Tibial nerve (tissue), 4 donors: ENCODE results near the gene ELF3. TPM values are rescaled to one million over a fixed set of nuclear protein-coding genes. Genes with fewer than 3 reads are reported as not detected.
A peak's percentile ranks its signal among the peaks of the same experiment; 100 is the strongest.

Source experiments
- DNase-seq, 2 donors: peaks; one replicate each; pipeline ENCODE4 v3.0.0-alpha.2; 2019; ENCODE audit warnings: low spot score in 2 of 2
- H3K27ac ChIP-seq, 4 donors: fragments of 200-600 bp; sonication (generic) in 3 of 4; one replicate each; pipeline ENCODE4 v1.5.1; 2017 to 2019; ENCODE audit warnings: mild to moderate bottlenecking in 1 of 4
- H3K27me3 ChIP-seq, 2 donors: fragments of 200-600 bp; sonication (generic) in 1 of 2; one replicate each; pipeline versions ENCODE4 v1.5.1 to v1.6.0; 2017 to 2019
- H3K36me3 ChIP-seq, 3 donors: fragments of 200-600 bp; sonication (generic); one replicate each; pipeline ENCODE4 v1.5.1; 2018 to 2019
- H3K4me1 ChIP-seq, 4 donors: fragments of 200-600 bp; sonication (generic) in 3 of 4; one replicate each; pipeline ENCODE4 v1.5.1; 2017 to 2019
- H3K4me3 ChIP-seq, 4 donors: fragments of 200-600 bp; sonication (generic) in 3 of 4; one replicate each; pipeline ENCODE4 v1.5.1; 2017 to 2019; ENCODE audit warnings: mild to moderate bottlenecking in 1 of 4, moderate library complexity in 1 of 4
- H3K9me3 ChIP-seq, 4 donors: fragments of 200-600 bp; sonication (generic) in 3 of 4; one replicate each; pipeline ENCODE4 v1.5.1; 2017 to 2019
- EP300 ChIP-seq, 2 donors: sonication (generic); formaldehyde crosslinking; IDR thresholded peaks; one replicate each; pipeline ENCODE4 v1.6.1; 2017; ENCODE audit warnings: antibody characterized with exemption in 2 of 2, mild to moderate bottlenecking in 1 of 2
- POLR2A ChIP-seq, 2 donors: fragments of 450-650 bp; IDR thresholded peaks; one replicate each; pipeline ENCODE4 v1.6.1; 2017; ENCODE audit warnings: antibody characterized with exemption in 2 of 2, mild to moderate bottlenecking in 2 of 2, moderate library complexity in 2 of 2
- WGBS, 2 donors: methylation state at CpG; one replicate each; pipeline ENCODE4 v1.1.5; 2018; 5-methylcytosine and 5-hydroxymethylcytosine counted together
- total RNA-seq, 4 donors: library from RNA; depleted of rRNA; stranded (reverse); fragments of >200 nt; gene quantifications; one replicate each; pipeline ENCODE4 v1.1.0, GENCODE V29; 2016
- TF ChIP-seq, protein P1 (sequence below), 5 experiments: fragments of 200-600 bp in 3 of 5; fragments of 450-650 bp in 2 of 5; sonication (generic) in 3 of 5; IDR thresholded peaks; one replicate each; pipeline ENCODE4 v1.5.1; 2016 to 2019; ENCODE audit warnings: antibody characterized with exemption in 5 of 5, mild to moderate bottlenecking in 3 of 5, moderate library complexity in 2 of 5

The ELF3 gene
- total RNA-seq, 4 donors from 2014 or later, result under 0.01 to 1.2 TPM; not detected in 2

GRCh38 chr1:202014060-202014459 is 3.7 kb downstream of the ELF3 start:
- 86 to 96% methylated on average over 6 of the region's 6 CpGs for WGBS, 2 donors
- peaks cover 0 to 27% (median 9%) of the 10 kb centered on the region in 4 donors for H3K4me1 ChIP-seq
- H3K27ac ChIP-seq, result peak overlapping the region in 1 of 4 donors; percentile 67
- DNase-seq, result no peak
- TF ChIP-seq, protein P1, sequence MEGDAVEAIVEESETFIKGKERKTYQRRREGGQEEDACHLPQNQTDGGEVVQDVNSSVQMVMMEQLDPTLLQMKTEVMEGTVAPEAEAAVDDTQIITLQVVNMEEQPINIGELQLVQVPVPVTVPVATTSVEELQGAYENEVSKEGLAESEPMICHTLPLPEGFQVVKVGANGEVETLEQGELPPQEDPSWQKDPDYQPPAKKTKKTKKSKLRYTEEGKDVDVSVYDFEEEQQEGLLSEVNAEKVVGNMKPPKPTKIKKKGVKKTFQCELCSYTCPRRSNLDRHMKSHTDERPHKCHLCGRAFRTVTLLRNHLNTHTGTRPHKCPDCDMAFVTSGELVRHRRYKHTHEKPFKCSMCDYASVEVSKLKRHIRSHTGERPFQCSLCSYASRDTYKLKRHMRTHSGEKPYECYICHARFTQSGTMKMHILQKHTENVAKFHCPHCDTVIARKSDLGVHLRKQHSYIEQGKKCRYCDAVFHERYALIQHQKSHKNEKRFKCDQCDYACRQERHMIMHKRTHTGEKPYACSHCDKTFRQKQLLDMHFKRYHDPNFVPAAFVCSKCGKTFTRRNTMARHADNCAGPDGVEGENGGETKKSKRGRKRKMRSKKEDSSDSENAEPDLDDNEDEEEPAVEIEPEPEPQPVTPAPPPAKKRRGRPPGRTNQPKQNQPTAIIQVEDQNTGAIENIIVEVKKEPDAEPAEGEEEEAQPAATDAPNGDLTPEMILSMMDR (IDR thresholded peaks at IDR 0.05), result no peak
- TF ChIP-seq POLR2A (IDR thresholded peaks at IDR 0.05) (no peak), EP300 (IDR thresholded peaks at IDR 0.05) (no peak)
- peaks cover 0 to 34% (median 0%) of the 10 kb centered on the region in 3 donors for H3K36me3 ChIP-seq
- H3K27me3 ChIP-seq, result no peaks in the 10 kb centered on the region
- H3K4me3 ChIP-seq, result no peak overlapping the region
- H3K9me3 ChIP-seq, result no peaks in the 10 kb centered on the region

DNA sequence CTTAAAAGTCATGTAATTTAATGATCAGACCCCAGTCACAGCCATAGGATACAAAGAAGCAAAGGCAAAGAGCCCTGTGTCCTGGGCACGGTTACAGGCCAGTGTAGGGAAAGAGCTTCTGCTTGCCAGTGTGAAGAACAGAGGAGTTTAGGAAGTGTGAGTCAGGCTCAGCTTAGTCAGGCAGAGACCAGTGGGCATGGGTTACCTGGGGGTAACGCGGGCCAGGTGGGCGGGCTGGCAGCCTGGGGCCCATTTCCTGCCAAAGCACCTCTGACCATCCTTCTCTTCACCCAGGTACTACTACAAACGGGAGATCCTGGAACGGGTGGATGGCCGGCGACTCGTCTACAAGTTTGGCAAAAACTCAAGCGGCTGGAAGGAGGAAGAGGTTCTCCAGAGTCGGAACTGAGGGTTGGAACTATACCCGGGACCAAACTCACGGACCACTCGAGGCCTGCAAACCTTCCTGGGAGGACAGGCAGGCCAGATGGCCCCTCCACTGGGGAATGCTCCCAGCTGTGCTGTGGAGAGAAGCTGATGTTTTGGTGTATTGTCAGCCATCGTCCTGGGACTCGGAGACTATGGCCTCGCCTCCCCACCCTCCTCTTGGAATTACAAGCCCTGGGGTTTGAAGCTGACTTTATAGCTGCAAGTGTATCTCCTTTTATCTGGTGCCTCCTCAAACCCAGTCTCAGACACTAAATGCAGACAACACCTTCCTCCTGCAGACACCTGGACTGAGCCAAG is 4.7 kb downstream of the ELF3 start:
- H3K4me1 ChIP-seq, result peaks cover 0 to 17% (median 4%) of the 10 kb centered on the region in 4 donors
- TF ChIP-seq, protein P1 (IDR thresholded peaks at IDR 0.05), result no peak
- TF ChIP-seq POLR2A (IDR thresholded peaks at IDR 0.05) (no peak), EP300 (IDR thresholded peaks at IDR 0.05) (no peak)
- H3K27me3 ChIP-seq, result no peaks in the 10 kb centered on the region
- 80 to 87% methylated on average over 17 of the region's 17 CpGs for WGBS, 2 donors
- no peaks in the 10 kb centered on the region for H3K9me3 ChIP-seq
- DNase-seq, result no peak
- peak overlapping the region in 1 of 4 donors; percentile 67 for H3K27ac ChIP-seq
- H3K4me3 ChIP-seq, result no peak overlapping the region
- H3K36me3 ChIP-seq, result peaks cover 0 to 34% (median 0%) of the 10 kb centered on the region in 3 donors

GRCh38 chr1:202015662-202015937 is 5.2 kb downstream of the ELF3 start:
- no peaks in the 10 kb centered on the region for H3K27me3 ChIP-seq
- 65 to 66% methylated on average over 3 of the region's 3 CpGs for WGBS, 2 donors

GRCh38 chr1:202016022-202016810 is 5.8 kb downstream of the ELF3 start:
- no peak for TF ChIP-seq EP300 (IDR thresholded peaks at IDR 0.05)
- no peak for TF ChIP-seq POLR2A (IDR thresholded peaks at IDR 0.05)
- TF ChIP-seq, protein P1 (IDR thresholded peaks at IDR 0.05), result no peak
- H3K9me3 ChIP-seq, result no peaks in the 10 kb centered on the region
- no peak for DNase-seq
- peak overlapping the region in 1 of 4 donors; percentile 26 for H3K27ac ChIP-seq
- peaks cover 0 to 34% (median 0%) of the 10 kb centered on the region in 3 donors for H3K36me3 ChIP-seq
- WGBS, 2 donors, result 77 to 80% methylated on average over 9 of the region's 9 CpGs
- H3K27me3 ChIP-seq, result no peaks in the 10 kb centered on the region
- H3K4me1 ChIP-seq, result peaks cover 0 to 14% (median 2%) of the 10 kb centered on the region in 4 donors
- no peak overlapping the region for H3K4me3 ChIP-seq

More at GRCh38 chr1:202015662-202015937, 5.2 kb downstream of the ELF3 start:
- TF ChIP-seq EP300 (IDR thresholded peaks at IDR 0.05) (no peak), POLR2A (IDR thresholded peaks at IDR 0.05) (no peak)
- TF ChIP-seq, protein P1 (IDR thresholded peaks at IDR 0.05), result no peak
- no peak for DNase-seq
- no peaks in the 10 kb centered on the region for H3K9me3 ChIP-seq
- peaks cover 0 to 34% (median 0%) of the 10 kb centered on the region in 3 donors for H3K36me3 ChIP-seq
- H3K27ac ChIP-seq, result no peak overlapping the region
- no peak overlapping the region for H3K4me3 ChIP-seq
- H3K4me1 ChIP-seq, result peaks cover 0 to 14% (median 2%) of the 10 kb centered on the region in 4 donors
